ENCODE data around the gene PCDHGB7.
"Not testable (repeated sequence)": the region's sequence is repeated elsewhere in the genome, so short reads cannot be mapped to it uniquely, and the experiment has no call there.

PCDHGB7 gene

GRCh38 chr5:141417494-141418172 lies at the start of gene PCDHGB7:
PCDHGB7 (plus strand) TSS chr5:141417677; CDS start chr5:141417860, 183 bp downstream.
- DNase-seq: not testable (repeated sequence)

- no peak for DNase-seq
These were observed 47.3 kb upstream of the PCDHGB7 start, which contains the start of gene PCDHGB3 for GRCh38 chr5:141369994-141370848. PCDHGB3 (plus strand) TSS chr5:141370242; CDS start chr5:141370395, 153 bp downstream.

DNA sequence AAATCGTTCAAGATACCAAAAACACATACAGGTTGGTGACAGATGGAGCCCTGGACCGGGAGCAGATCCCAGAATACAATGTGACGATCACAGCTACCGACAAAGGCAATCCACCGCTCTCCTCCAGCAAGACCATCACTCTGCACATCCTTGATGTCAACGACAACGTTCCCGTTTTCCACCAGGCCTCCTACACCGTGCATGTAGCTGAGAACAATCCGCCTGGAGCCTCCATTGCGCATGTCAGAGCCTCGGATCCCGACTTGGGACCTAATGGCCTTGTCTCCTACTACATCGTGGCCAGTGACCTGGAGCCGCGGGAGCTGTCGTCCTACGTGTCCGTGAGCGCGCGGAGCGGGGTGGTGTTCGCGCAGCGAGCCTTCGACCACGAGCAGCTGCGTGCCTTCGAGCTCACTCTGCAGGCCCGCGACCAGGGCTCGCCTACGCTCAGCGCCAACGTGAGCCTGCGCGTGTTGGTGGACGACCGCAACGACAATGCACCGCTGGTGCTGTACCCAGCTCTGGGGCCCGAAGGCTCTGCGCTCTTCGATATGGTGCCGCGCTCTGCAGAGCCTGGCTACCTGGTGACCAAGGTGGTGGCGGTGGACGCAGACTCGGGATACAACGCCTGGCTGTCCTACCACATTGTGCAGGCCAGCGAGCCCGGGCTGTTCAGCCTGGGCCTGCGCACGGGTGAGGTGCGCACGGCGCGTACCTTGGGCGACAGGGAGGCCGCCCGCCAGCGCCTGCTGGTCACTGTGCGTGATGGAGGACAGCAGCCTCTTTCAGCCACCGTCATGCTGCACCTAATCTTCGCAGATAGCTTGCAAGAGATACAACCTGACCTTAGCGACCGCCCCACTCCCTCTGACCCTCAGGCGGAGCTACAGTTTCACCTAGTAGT lies 45.7 kb upstream of the PCDHGB7 start:
- DNase-seq: no peak

- no peak for DNase-seq
These were observed 43.7 kb upstream of the PCDHGB7 start, which contains the start of gene PCDHGA6 for GRCh38 chr5:141373673-141374317. PCDHGA6 (plus strand) TSS chr5:141373891; CDS start chr5:141374084, 193 bp downstream.

- DNase-seq: no peak
These were observed 42.9 kb upstream of the PCDHGB7 start for GRCh38 chr5:141374627-141375026.

GRCh38 chr5:141375444-141376155 lies 41.9 kb upstream of the PCDHGB7 start:
- DNase-seq: not testable (repeated sequence)

DNA sequence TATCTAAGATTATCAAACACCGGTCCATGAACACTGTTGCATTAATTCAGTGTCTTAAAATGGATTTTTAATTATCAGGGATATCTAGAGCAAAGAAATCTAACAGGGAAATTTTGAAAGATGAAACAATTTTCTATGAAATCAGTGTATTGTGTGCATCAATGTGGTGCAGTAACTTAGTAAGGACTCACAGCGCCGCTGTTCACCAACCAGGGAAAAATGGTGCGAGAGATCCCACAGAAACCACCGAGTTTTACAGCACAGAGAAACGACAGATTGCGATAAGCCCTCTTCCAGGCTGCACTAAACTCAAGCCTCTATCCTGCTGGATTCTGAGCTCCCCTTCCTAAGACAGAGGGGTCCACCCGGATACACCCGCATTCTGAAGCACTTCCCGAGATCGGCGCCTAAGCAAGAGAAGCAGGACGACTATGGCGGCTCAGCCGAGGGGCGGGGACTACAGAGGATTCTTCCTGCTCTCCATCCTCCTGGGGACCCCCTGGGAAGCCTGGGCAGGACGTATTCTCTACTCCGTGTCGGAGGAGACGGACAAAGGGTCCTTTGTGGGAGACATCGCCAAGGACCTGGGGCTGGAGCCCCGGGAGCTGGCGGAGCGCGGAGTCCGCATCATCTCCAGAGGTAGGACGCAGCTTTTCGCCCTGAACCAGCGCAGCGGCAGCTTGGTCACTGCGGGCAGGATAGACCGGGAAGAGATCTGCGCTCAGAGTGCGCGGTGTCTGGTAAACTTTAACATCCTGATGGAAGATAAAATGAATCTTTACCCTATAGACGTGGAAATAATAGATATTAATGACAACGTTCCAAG lies 34.8 kb upstream of the PCDHGB7 start, which contains the start of gene PCDHGA7:
TSS of gene PCDHGA7 (plus strand) at position 274 of the 826 bp plus-strand sequence. CDS start at position 432, 158 bp downstream.
- DNase-seq: no peak

DNA sequence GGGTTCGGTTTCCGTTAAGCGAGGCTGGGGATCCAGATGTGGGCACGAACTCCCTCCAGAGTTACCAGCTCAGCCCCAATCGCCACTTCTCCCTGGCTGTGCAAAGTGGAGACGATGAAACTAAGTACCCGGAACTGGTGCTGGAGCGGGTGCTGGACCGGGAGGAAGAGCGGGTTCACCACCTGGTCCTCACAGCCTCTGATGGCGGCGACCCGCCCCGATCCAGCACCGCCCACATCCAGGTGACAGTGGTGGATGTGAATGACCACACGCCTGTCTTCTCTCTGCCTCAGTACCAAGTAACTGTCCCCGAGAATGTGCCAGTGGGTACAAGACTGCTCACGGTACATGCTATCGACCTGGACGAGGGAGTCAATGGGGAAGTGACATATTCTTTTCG lies 34.1 kb upstream of the PCDHGB7 start:
- no peak for DNase-seq

GRCh38 chr5:141384471-141385267 lies 32.8 kb upstream of the PCDHGB7 start:
- DNase-seq: no peak

DNA sequence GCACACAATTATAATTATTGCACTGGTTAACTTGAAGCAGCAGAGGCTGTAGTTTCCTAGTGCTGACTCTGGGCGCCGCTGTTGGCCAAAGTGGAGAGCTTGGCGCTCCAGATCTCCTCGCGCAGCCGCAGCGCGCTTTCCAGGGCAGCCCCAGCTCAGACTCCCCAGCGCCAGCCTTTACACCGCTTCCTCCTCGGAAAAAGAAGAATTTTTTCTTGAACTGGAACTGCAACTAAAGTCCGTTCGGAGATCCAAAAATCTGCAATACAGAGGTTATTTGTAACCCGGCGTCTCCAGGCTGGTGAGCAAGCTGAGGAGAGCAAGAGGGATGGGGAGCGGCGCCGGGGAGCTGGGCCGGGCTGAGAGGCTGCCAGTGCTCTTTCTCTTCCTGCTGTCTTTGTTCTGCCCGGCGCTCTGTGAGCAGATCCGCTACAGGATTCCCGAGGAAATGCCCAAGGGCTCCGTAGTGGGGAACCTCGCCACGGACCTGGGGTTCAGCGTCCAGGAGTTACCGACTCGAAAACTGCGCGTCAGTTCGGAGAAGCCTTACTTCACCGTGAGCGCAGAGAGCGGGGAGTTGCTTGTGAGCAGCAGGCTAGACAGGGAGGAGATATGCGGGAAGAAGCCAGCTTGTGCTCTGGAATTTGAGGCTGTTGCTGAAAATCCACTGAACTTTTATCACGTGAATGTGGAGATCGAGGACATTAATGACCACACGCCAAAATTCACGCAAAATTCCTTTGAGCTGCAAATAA lies 29.7 kb upstream of the PCDHGB7 start, which contains the start of gene PCDHGB4:
TSS of gene PCDHGB4 (plus strand) at position 142 of the 755 bp plus-strand sequence. CDS start at position 329, 187 bp downstream.
- DNase-seq: not testable (repeated sequence)

DNA sequence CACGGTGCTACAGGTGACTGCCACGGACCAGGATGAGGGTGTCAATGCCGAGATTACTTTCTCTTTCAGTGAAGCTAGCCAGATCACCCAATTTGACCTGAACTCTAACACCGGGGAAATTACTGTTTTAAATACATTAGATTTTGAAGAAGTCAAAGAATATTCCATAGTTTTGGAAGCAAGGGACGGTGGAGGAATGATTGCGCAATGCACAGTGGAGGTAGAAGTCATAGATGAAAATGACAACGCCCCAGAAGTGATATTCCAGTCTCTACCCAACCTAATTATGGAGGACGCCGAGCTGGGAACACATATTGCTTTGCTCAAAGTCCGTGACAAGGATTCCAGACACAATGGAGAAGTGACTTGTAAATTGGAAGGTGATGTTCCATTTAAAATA lies 28.8 kb upstream of the PCDHGB7 start:
- no peak for DNase-seq

DNA sequence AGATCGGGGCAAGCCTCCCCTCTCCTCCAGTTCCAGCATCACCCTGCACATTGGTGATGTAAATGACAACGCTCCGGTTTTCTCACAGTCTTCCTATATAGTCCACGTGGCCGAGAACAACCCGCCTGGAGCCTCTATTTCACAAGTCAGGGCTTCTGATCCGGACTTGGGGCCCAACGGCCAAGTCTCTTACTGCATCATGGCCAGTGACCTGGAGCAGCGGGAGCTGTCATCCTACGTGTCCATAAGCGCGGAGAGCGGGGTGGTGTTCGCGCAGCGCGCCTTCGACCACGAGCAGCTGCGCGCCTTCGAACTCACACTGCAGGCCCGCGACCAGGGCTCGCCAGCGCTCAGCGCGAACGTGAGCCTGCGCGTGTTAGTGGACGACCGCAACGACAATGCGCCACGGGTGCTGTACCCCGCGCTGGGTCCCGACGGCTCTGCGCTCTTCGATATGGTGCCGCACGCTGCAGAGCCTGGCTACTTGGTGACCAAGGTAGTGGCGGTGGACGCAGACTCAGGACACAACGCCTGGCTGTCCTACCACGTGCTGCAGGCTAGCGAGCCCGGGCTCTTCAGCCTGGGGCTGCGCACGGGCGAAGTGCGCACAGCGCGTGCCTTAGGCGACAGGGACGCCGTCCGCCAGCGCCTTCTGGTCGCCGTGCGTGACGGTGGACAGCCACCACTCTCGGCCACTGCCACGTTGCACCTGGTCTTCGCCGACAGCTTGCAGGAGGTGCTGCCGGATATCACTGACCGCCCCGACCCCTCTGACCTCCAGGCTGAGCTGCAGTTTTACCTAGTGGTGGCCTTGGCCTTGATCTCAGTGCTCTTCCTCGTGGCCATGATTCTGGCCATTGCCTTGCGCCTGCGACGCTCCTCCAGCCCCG lies 28.1 kb upstream of the PCDHGB7 start:
- no peak for DNase-seq

DNA sequence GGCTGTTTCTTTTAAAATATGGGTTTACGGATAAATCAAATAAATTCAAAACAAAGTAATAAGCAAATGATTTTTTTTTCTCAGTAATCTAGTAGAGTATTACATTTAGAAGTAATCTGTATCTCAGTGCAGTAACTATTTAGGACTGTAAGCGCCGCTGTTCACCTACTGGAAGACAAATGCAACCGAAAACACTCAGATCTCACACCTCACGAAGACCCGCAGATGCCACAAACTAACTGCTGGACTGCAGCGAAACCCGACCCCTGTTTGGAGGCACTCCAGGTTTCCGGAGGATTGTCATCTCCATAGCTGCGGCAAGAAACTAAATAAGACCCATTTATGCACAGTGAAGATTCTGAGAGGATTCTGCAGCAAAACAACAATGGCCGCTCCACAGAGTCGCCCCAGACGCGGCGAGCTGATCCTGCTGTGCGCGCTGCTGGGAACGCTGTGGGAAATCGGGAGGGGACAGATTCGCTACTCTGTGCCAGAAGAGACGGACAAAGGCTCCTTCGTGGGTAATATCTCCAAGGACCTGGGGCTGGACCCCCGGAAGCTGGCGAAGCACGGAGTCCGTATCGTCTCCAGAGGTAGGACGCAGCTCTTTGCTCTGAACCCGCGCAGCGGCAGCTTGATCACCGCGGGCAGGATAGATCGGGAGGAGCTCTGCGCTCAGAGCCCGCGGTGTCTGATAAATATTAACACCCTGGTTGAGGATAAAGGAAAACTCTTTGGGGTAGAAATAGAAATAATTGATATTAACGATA lies 24.9 kb upstream of the PCDHGB7 start, which contains the start of gene PCDHGA8:
TSS of gene PCDHGA8 (plus strand) at position 205 of the 770 bp plus-strand sequence. CDS start at position 386, 181 bp downstream.
- DNase-seq: no peak

- no peak for DNase-seq
These were observed 24.2 kb upstream of the PCDHGB7 start for GRCh38 chr5:141393267-141393666.

GRCh38 chr5:141394401-141395187 lies 22.9 kb upstream of the PCDHGB7 start:
- not testable (repeated sequence) for DNase-seq
